ENCODE measurements around the gene MAEA.

The MAEA gene

GRCh38 chr4:1340181-1340747 is 50.6 kb downstream of the MAEA start:
- no peak for DNase-seq (ENCODE audit: low read depth)
- TF ChIP-seq CTCF (IDR thresholded peaks at IDR 0.05; ENCODE audit: insufficient read depth, low read depth, low read length, missing control alignments) = no peak
- H3K4me3 ChIP-seq (ENCODE audit: low read length) = no peak overlapping the region

DNA sequence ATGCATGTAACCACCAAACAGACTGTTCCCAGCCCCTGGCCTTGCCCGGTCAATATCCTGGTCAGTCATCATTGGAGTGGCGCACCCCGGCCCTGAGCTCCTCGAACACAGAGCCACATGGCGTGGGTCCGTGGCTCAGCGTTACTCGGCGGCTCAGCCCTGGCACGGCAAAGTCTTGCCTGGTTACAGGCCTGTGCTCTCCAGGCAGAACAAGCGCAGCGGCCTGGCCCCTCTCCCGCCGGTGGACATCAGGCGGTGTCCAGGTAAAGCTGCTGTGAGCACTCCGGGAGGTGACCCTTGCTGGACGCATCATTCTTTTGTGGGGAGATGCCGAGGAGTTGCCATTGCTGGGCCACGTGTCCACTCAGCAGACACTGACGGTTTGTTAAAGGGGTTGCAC is 51.2 kb downstream of the MAEA start:
- H3K4me3 ChIP-seq (ENCODE audit: low read length) = no peak overlapping the region
- TF ChIP-seq CTCF (IDR thresholded peaks at IDR 0.05; ENCODE audit: insufficient read depth, low read depth, low read length, missing control alignments) = no peak
- DNase-seq (ENCODE audit: low read depth) = no peak

DNA sequence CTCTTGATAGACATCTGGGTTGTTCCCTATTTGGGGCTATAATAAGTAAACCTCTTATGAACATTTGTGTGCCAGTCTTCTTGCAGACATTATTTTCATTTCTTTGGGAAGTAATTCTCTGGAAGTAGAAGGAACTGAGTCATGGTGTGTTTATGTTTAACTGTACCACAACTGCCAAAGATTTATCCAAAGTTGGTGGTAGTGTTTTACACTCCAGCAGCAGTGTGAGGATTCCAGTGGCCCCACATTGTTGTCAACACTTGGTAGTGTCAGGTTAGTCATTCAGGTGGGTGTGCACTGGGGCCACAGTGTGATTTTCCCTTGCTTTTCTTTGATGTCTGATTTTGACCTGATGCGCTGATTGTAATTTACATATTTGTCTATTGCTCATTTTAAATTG is 52.3 kb downstream of the MAEA start:
- no peak for DNase-seq (ENCODE audit: low read depth)
- TF ChIP-seq CTCF (IDR thresholded peaks at IDR 0.05; ENCODE audit: insufficient read depth, low read depth, low read length, missing control alignments) = no peak
- no peak overlapping the region for H3K4me3 ChIP-seq (ENCODE audit: low read length)

GRCh38 chr4:1344696-1345095 is 55.0 kb downstream of the MAEA start:
- H3K4me3 ChIP-seq (ENCODE audit: low read length) = no peak overlapping the region
- peak; percentile 52 for DNase-seq (ENCODE audit: low read depth)
- TF ChIP-seq CTCF (IDR thresholded peaks at IDR 0.05; ENCODE audit: insufficient read depth, low read depth, low read length, missing control alignments) = no peak

GRCh38 chr4:1345903-1346780 is 56.5 kb downstream of the MAEA start:
- H3K4me3 ChIP-seq (ENCODE audit: low read length) = peak overlapping the region; percentile 58
- DNase-seq (ENCODE audit: low read depth) = peak; percentile 54
- TF ChIP-seq CTCF (IDR thresholded peaks at IDR 0.05; ENCODE audit: insufficient read depth, low read depth, low read length, missing control alignments) = peak; percentile 48

- no peak for TF ChIP-seq CTCF (IDR thresholded peaks at IDR 0.05; ENCODE audit: insufficient read depth, low read depth, low read length, missing control alignments)
- peak within 1 kb of the TSS; percentile 74 for H3K4me3 ChIP-seq (ENCODE audit: low read length)
- peak; percentile 100 for DNase-seq (ENCODE audit: low read depth)
Measured at GRCh38 chr4:1346781-1347409, 57.2 kb downstream of the MAEA start, which contains the start of gene UVSSA. Gene UVSSA (plus strand): TSS chr4:1347208. CDS start chr4:1348092, 884 bp downstream.

Measured in epithelial cell of esophagus (primary cell).